G401.6 (cell line): ENCODE measurements around the gene GRIK4.
"Not testable (repeated sequence)": the region's sequence is repeated elsewhere in the genome, so short reads cannot be mapped to it uniquely, and the experiment has no call there.

Experiments
- FAIRE-seq: peaks from 2 replicates; lab custom pipeline; 2012; peaks lifted over from hg19 to GRCh38; lab: Jason Lieb, UNC

Gene GRIK4, protein sequence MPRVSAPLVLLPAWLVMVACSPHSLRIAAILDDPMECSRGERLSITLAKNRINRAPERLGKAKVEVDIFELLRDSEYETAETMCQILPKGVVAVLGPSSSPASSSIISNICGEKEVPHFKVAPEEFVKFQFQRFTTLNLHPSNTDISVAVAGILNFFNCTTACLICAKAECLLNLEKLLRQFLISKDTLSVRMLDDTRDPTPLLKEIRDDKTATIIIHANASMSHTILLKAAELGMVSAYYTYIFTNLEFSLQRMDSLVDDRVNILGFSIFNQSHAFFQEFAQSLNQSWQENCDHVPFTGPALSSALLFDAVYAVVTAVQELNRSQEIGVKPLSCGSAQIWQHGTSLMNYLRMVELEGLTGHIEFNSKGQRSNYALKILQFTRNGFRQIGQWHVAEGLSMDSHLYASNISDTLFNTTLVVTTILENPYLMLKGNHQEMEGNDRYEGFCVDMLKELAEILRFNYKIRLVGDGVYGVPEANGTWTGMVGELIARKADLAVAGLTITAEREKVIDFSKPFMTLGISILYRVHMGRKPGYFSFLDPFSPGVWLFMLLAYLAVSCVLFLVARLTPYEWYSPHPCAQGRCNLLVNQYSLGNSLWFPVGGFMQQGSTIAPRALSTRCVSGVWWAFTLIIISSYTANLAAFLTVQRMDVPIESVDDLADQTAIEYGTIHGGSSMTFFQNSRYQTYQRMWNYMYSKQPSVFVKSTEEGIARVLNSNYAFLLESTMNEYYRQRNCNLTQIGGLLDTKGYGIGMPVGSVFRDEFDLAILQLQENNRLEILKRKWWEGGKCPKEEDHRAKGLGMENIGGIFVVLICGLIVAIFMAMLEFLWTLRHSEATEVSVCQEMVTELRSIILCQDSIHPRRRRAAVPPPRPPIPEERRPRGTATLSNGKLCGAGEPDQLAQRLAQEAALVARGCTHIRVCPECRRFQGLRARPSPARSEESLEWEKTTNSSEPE

GRCh38 chr11:120511116-120511819 is at the start of gene GRIK4:
Gene GRIK4 (plus strand): TSS chr11:120511748. CDS start chr11:120660319, 148,571 bp downstream.
- no peak for FAIRE-seq

DNA sequence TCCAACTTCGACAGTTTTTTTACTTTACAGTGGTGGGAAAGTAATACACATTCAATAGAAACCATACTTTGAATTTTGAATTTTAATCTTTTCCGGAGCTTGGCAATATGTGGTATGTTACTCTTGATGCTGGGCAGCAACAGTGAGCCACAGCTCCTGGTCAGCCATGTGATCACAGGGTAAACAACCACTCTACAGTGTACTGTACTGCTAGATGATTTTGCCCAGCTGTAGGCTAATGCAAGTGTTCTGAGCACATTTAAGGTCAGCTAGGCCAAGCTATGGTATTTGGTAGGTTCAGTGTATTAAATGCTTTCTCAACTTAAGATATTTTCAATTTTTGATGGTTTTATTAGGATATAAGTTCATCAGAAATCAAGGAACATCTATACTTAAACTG is 48.7 kb upstream of the GRIK4 start:
- no peak for FAIRE-seq

DNA sequence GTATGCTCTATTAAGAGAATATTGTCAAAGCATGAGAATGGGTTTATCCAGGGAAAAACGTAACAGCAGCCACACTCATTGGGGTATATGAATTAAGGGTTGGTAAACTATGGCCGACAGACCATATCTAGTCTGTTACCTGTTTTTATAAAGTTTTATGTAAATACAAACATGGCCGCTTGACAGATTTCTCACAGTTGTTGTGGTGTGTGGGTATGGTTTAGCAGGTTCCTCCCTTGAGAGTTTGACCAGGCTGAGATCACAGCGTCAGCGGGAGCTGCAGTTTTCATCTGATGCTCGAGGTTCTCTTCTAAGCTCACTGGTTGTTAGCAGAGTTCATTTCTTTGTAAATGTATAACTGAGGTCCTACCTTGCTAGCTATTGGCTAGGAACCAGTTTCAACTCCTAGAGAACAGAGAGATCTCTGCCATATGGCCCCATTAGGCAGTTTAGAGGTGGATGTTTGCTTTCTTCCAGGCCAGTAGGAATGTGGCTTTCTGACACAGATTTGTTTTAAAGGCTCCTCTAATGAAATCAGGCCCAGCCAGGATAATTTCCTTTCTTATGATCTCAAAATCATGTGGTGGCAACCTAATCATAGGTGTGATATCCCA is 45.5 kb upstream of the GRIK4 start:
- FAIRE-seq = no peak

DNA sequence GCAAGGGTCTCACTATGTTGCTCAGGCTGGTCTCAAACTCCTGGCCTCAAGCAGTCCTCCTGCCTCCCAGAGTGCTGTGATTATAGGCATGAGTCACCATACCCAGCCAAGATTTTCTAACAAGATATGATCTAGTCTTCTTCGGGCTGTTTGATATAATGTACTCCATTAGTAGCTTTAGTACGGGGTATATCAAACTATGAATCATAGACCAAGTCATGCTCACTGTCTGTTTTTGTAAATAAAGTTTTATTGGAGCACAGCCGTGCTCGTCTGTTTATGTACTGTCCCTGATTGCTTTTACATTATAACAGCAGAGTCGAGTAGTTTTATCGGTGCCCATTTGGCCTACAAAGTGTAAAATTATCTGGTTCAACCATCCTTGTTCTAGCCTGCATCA is 43.9 kb upstream of the GRIK4 start:
- FAIRE-seq = no peak

GRCh38 chr11:120471131-120471530 is 40.4 kb upstream of the GRIK4 start:
- no peak for FAIRE-seq

DNA sequence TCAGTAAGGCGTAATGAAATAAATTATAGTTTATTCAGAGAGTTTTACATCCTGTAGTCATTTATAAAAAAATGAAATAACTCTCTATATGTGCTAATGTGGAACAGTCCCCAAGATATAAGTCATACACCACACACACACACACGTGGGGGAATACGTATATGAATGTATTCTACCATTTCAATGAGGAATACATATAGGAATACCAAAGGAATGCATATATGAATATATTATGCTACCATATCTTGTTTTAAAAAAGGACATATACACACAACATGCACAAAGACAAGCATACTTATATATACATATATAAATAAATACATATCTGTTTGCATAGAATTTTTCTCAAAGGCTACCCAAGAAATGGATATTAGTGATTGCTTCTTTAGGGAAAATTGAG is 39.6 kb upstream of the GRIK4 start:
- no peak for FAIRE-seq

DNA sequence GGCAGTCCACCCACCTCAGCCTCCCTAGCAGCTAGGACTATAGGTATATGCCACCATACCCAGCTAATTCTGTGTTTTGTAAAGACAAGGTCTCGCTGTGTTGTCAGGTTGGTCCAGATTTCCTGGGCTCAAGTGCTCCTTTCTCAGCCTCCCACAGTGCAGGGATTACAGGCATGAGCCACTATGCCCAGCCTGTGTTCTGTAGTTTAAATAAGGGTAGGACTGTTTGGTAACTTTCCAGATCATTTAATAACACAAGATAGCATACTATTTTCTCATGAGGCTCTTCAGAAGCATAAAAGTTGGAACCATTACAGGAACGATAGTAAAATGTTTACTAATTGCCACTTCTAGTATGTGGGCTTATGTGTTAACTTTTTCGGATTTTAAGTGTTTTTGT is 38.0 kb upstream of the GRIK4 start:
- no peak for FAIRE-seq

GRCh38 chr11:120482149-120482548 is 29.4 kb upstream of the GRIK4 start:
- FAIRE-seq = no peak

GRCh38 chr11:120484722-120485121 is 26.8 kb upstream of the GRIK4 start:
- no peak for FAIRE-seq

DNA sequence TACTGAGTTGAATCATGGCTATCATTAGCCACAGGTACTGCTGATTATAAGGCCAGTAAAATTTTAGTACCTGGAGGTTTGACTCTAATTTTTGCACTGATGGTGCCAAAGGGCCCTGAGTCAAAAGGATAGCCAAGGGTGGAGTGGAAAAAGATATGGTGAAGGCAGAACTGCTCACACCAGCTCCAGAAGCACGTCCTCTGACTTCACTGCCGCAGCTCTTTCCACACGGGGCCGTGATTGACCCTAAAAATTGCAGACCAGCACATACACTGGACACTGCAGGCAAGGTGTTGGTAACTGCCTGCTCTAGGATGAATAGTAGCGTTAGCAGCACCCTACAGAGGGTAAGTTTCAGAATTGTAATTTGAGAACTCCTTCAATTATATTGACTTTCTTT is 25.4 kb upstream of the GRIK4 start:
- no peak for FAIRE-seq

DNA sequence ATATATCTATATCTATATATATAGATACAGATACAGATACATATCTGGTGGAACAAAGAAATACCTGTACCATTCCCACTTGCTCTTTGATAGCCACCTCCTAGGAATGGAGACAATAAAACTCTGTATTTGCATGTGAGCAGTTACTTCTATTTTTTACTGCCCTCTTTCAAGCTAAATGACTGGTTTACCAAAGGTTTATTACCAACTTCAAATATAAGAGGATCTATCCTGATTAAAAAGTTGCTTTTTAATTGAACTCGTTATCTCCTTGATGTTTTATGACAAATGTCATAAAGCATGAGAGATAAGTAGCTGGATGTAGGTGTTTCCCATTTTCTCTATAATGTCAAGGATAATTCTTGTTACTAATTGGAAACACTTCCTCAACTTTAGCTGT is 21.7 kb upstream of the GRIK4 start:
- no peak for FAIRE-seq

DNA sequence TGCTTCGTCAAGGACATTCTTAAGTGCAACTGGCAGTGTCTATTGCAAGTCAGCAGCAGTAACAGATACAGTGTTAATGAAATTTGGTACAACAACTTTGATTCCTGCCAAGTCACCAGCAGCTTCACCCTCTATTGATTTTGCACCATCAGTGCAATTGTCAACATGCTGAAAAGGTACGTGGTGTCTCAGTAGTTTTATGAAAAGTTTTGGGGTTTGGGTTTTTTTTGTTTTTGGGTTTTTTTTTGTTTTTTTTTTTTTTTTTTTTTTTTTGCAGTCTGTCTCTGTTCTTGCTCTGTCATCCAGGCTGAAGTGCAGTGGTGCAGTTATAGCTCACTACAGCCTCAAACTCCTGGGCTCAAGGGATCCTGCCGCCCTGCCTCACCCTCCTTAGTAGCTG is 19.1 kb upstream of the GRIK4 start:
- FAIRE-seq = no peak

DNA sequence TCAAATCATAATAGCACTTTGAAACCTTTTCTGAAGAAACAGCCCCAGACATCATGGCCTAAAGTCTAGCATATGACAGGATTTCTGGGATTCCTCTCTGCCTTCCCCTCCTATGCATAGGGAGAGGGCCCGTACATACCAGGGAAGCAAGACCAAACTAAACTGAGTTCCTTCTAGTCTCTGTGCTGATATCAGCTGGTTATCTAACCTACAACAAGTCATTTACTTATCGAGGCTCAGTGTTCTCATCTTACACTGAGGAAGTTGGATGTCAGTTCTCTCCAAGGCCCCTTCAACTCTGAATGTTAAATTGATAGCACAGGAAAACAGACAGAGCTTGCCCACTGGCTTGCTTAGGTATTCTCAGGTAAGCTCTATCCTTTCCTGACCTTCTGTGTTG is 17.0 kb upstream of the GRIK4 start:
- FAIRE-seq = no peak

DNA sequence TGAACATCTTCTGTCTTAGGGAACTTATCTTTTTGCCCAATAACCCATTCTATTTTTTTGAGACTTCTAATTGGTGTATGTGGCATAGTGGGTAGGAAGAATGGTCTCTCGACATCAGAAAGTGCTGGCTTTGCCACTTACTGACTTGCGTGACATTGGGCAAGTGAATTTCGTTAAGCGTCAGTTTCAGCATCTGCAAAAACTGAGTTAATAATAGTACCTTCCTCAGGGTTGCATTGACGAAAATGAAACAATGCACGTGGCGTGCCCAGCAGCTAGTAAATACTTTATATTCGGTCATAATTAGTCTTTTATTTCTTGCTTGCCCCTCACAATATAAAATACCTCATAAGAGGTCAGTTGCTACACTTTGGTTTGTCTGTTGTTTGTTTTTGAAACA is 12.5 kb upstream of the GRIK4 start:
- FAIRE-seq = no peak

DNA sequence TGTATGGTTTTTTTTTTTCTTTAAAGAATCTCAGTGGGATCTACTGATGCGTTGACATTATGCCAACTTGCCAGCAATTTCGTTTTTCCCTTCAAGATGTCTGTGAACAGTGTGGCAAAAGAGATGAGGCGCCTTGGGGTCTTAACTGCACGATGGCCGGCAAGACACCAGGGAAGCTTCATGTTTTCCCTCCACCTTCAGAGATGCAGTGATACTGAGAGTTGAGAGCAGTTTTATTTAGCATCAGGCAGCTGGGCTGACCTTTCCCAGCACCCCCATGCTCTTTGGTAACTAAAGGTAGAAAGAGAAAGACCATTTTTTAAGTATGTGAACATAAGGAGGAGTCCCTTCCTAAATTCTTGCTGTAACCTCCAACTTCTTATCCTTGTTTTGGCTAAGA is 11.7 kb upstream of the GRIK4 start:
- no peak for FAIRE-seq

DNA sequence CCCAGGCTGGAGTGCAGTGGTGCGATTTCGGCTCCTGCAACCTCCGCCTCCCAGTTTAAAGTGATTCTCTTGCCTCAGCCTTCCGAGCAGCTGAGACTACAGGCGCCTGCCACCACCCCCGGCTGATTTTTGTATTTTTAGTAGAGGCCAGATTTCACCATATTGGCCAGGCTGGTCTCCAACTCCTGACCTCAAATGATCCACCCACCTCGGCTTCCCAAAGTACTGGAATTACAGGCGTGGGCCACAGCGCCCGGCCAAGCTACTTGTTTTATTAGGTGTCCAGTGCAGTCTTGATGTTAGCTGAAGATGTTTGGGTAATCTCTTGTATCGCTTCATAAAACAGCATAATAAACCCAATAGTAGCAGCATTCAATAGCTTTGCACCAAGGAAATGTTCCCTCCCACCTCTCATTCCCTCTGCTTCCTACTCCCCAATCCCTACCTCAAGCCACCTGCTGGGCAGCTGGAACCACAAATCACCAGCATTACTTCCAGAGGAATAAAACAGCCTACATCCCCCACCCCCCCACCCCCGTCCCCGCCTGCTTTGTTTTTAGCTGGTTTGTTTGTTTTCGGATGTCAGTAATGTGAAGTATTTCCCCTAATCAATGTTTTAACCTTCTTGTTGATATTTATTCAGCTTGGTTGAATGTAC is 11.0 kb upstream of the GRIK4 start:
- no peak for FAIRE-seq

GRCh38 chr11:120501440-120501839 is 10.1 kb upstream of the GRIK4 start:
- no peak for FAIRE-seq

- FAIRE-seq = no peak
Measured at GRCh38 chr11:120501976-120502755, 9.4 kb upstream of the GRIK4 start.

GRCh38 chr11:120503529-120503928 is 8.0 kb upstream of the GRIK4 start:
- not testable (repeated sequence) for FAIRE-seq

- FAIRE-seq = no peak
Measured at GRCh38 chr11:120505801-120506425, 5.6 kb upstream of the GRIK4 start.
